NCI-H345 (cell line): ENCODE measurements around the gene ROMO1.
"Not testable (repeated sequence)": the region's sequence is repeated elsewhere in the genome, so short reads cannot be mapped to it uniquely, and the experiment has no call there.

Source experiments
- DNase-seq: peaks from one replicate; lab custom pipeline; 2025; lab: John Stamatoyannopoulos, UW

Gene ROMO1

GRCh38 chr20:35710884-35711587 is 11.8 kb downstream of the ROMO1 start:
- DNase-seq: no peak

DNA sequence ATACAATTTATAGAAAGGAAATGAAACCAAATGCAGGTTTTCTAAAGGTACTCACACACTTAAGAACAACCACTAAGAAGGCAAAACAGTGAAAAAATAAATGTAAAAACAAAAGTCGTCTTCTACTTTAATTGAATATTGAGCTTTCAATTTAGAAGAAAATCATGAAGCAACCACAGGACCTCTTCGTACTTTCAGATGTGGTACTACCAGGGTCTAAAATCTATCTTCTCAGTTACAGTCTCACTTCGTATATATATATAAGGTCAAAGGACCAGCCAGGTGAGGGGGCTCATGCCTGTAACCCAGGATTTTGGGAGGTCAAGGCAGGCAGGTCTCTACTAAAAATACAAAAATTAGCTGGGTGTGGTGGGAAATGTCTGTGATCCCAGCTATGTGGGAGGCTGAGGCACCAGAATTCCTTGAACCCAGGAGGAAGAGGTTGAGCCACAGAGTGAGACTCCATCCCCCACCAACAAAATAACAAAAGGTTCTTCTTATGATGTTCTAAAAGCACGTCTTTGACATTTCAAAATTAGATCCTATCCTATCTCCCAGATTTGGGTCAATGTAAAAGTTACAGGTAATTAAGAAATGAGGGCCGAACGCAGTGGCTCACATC is 12.5 kb downstream of the ROMO1 start:
- no peak for DNase-seq

DNA sequence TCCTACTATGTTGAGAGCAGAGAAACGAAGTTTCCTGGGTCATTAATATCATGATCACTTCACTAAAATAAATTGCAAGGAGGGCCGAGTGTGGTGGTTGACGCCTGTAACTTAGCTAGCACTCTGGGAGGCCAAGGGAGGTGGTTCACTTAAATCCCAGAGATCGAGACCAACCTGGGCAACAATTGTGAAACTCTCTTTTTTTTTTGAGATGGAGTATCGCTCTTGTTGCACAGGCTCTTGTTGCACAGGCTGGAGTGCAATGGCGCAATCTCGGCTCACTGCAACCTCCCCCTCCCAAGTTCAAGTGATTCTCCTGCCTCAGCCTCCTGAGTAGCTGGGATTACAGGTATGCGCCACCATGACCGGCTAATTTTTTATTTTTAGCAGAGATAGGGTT is 13.9 kb downstream of the ROMO1 start:
- not testable (repeated sequence) for DNase-seq

DNA sequence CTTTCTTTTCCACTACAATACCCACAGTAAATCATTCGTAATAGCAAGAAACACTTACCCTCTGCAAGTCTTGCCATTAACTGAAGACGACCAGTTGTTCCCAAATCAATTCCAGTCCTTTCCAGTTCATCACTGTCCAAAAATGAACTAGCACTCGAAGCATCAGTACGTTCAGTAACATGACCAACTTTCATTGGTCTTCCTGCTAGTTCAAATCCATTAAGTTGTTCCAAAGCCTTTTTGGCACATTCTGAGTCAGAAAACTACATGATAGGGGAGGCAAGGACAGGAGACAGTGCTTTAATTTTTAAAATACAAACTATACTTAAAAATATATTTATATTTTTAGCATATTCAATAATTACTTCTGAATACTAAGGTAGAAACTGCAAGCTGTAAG is 14.9 kb downstream of the ROMO1 start:
- no peak for DNase-seq

DNA sequence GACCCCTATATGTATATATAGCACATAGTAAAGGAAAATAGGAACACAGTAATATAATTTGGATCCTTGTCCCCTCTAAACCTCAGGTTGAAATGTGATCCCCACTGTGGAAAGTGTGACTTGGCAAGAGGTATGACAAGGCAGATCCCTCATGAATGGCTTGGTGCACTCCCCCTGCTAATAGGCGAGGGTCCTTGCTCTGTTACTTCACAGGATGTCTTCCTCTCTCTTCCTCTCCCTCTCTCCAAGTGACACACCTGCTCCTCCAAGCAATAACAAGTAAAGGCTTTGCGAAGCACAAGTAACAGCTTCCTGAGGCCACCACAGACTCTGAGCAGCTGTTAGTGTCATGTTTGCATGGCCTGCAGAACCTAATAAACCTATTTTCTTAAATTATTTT is 16.4 kb downstream of the ROMO1 start:
- DNase-seq: no peak

- no peak for DNase-seq
Observed at GRCh38 chr20:35716330-35716729, 17.1 kb downstream of the ROMO1 start.

- not testable (repeated sequence) for DNase-seq
Observed at GRCh38 chr20:35718321-35718720, 19.1 kb downstream of the ROMO1 start.

DNA sequence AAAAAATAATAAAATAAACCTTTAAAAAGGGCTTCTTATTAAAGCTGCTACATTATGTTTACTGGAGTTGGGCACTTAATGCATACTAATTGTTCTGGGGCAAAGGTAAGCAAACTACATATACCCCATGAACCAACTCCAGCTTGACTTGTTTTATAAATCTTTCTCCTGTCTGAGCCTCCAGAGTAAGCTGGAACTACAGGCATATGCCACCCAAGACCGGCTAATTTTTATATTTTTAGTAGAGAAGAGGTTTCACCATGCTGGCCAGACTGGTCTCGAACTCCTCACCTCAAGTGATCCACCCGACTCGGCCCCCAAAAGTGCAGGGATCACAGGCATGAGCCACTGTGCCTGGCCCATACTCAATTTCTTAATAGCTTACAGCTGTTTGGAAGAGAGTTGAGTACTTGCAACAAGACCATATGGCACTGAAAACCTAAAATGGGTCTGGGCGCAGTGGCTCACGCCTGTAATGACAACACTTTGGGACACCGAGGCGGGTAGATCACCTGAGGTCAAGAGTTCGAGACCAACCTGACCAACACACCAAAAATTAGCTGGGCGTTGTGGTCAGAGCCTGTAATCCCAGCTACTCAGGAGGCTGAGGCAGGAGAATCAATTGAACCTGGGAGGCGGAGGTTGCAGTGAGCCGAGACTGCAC is 19.9 kb downstream of the ROMO1 start:
- DNase-seq: no peak

DNA sequence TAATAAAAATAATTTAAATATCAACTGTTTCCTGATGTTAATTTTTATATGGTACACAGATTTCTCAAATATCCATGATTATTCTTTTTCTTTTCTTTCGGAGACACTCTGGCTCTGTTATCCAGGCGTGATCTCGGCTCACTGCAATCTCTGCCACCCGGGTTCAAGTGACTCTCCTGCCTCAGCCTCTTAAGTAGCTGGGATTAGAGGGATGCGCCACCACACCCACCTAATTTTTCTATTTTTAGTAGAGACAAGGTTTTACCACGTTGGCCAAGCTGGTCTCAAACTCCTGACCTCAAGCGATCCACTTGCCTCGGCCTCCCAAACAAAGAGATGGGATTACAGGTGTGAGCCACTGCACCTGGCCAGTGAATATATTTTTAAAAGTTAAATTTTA is 20.5 kb downstream of the ROMO1 start:
- DNase-seq: no peak

DNA sequence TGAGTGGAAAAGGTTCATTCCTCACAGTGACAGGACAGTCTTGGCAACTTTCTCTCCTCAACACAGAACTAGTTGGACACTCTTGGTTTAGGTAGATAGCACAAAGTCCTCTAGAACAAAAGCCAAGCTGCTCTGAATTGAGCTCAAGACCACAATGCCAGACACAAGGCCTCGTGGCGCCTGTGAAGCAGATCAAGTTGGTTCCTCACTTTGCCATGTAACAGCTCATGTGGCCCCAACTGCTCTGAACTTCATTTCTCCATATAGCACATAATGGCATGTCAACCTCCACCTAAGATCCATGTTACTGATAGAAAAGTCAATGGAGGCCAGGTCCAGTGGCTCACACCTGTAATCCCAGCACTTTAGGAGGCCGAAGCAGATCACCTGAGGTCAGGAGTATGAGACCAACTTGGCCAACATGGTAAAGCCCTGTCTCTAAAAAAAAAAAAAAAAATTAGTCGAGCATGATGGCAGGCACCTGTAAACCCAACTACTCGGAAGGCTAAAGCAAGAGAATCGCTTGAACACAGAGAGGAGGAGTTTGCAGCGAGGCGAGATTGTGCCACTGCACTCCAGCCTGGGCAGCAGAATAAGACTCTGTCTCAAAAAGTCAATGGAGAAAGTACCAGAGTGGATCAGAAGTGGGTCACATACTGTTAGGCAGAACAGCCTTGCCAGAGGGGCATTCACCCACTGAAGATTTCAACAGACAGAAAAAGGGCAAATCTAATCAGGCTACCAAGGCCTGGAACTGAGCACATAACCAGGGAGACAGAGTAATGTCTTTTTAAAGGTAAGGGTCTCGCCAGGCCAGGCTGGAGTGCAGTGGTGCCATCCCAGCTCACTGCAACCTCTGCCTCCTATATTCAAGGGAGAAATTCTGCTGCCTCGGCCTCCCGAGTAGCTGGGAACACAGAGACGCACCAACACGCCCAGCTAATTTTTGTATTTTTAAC is 21.2 kb downstream of the ROMO1 start:
- DNase-seq: no peak

DNA sequence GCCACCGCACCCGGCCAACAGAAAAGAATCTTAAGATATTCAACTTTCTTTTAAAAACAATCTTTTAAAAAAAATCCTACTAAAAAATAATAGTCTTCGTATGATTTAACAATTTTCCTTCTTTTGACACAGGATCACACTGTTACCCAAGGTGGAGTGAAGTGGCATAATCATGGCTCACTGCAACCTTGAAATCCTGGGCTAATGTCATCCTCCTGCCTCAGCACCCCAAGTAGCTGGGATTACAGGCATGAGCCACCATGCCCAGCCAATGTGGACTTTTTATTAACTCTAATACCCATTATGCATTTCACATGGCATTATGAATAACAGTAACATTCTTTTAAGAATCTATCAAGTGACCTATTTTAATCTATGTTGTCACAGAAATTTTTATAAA is 22.0 kb downstream of the ROMO1 start:
- DNase-seq: no peak

DNA sequence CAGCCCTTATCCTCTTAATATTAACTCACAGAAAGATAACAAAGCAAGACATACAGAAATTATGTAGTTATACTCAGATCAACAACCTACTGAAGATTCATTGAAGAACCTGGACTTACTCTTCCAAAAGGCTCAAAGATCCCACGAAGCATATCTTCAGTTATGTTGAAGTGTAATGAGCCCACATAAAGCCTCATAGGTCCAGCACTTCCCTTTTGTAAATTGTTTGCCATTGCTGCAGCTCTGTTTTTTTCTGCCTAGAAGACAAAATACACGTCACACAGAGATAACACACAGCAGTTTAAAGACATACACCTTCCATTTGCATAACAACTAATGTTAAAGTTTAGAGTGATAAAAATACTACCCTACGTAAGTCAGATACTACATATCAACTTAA is 22.4 kb downstream of the ROMO1 start:
- no peak for DNase-seq

- DNase-seq: not testable (repeated sequence)
Observed at GRCh38 chr20:35723275-35723639, 24.1 kb downstream of the ROMO1 start.

DNA sequence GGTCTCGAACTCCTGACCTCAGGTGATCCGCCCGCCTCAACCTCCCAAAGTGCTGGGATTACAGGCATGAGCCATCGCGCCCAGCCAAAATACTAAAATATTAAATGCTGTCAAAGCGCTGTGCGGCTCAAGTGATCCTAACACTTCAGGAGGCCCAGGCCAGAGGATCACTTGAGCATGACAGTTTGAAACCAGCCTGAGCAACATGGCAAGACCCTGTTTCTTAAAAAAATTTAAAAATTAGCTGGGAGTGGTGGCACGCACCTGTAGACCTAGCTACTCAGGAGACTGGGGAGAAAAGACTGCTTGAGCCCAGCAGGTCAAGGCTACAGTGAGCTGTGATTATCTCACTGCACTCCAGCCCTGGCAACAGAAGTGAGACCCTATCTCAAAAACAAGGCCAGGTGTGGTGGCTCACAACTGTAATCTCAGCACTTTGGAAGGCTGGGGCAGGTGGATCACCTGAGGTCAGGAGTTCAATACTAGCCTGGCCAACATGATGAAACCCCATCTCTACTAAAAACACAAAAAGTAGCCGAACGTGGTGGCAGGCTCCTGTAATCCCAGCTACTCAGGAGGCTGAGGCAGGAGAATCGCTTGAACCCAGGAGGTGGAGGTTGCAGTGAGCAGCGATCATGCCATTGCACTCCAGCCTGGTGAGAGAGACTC is 24.6 kb downstream of the ROMO1 start:
- not testable (repeated sequence) for DNase-seq

- no peak for DNase-seq
Observed at GRCh38 chr20:35724321-35725230, 25.4 kb downstream of the ROMO1 start.

GRCh38 chr20:35726842-35727711 is 27.9 kb downstream of the ROMO1 start:
- DNase-seq: no peak

DNA sequence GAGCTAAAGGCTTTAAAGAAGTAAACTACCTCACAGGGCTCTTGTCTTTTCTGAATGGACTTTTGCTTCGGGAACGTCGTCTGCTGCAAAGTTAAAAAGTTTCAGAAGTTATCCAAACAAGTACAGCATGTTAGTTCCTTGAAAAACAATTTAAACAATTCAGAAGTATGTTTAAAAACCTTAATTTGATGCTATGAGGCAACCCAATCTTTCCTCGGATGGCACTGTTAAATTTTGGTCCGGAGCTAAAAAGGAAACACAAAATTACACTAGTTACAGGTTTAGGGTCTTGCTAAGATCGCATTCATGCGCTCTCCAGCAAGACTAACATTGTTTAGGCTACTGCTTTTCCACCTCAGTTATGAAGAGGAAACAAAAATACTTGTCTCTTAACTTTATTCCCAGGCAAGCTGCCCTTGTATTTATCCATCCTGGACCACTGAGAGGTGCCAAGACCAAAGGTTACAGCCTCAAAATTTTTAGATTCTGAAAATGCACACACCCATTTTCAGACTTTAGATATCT is 30.1 kb downstream of the ROMO1 start:
- no peak for DNase-seq

DNA sequence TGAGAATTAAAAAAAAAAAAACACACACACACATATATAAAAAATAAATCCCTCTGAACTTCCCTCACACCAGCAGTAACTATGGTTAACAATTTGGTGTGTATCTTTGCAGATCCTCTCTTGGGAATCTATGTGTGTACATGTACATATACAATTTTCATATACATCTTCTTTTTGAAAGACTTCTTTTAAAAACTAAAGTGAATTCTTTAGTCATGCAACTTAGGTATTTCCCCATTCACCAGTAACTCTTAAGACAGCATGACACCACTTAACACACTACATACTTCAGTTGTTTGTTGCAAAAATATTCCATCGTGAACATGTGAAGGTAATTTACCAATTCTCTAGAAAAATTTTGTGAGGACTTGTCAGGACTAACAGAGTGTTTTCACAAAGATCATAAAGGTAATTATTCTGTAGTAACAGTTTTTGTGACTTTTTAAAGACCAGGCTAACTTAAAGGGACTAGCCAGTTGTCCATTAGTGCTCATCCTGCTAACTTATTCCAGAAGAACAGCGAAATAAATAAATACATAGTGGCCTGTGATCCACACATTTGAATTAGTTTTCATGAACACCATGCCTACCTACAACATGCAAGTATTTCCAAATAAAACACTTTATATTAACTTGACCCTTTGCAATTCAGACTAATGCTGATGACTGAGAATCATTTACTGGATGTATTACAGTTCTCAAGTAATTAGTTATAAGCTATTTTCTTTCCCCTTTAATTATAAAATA is 30.8 kb downstream of the ROMO1 start:
- no peak for DNase-seq
